Measurements from ENCODE around the gene DAB2.

Gene DAB2

GRCh38 chr5:39369123-39369815 is 55.5 kb downstream of the DAB2 start:
- H3K4me3 ChIP-seq (ENCODE audit: low read length): no peak overlapping the region
- peaks cover 6% of the 10 kb centered on the region for H3K4me1 ChIP-seq (ENCODE audit: control insufficient read depth, insufficient read depth, low read length)
- H3K27me3 ChIP-seq (ENCODE audit: control insufficient read depth, insufficient read depth, low read length): no peaks in the 10 kb centered on the region
- H3K36me3 ChIP-seq (ENCODE audit: control insufficient read depth, insufficient read depth, low read length): no peaks in the 10 kb centered on the region
- no peaks in the 10 kb centered on the region for H3K9me3 ChIP-seq (ENCODE audit: control insufficient read depth, low read length)
- no peak overlapping the region for H3K9ac ChIP-seq (ENCODE audit: low read length)

GRCh38 chr5:39368116-39368515 is 56.7 kb downstream of the DAB2 start:
- H3K4me1 ChIP-seq (ENCODE audit: control insufficient read depth, insufficient read depth, low read length): peaks cover 6% of the 10 kb centered on the region
- no peak overlapping the region for H3K9ac ChIP-seq (ENCODE audit: low read length)
- no peaks in the 10 kb centered on the region for H3K36me3 ChIP-seq (ENCODE audit: control insufficient read depth, insufficient read depth, low read length)
- H3K4me3 ChIP-seq (ENCODE audit: low read length): no peak overlapping the region
- no peaks in the 10 kb centered on the region for H3K9me3 ChIP-seq (ENCODE audit: control insufficient read depth, low read length)
- H3K27me3 ChIP-seq (ENCODE audit: control insufficient read depth, insufficient read depth, low read length): no peaks in the 10 kb centered on the region

- Histone ChIP-seq H3K4me1 (ENCODE audit: control insufficient read depth, insufficient read depth, low read length) (peaks cover 6% of the 10 kb centered on the region), H3K36me3 (ENCODE audit: control insufficient read depth, insufficient read depth, low read length) (no peaks in the 10 kb centered on the region), H3K4me3 (ENCODE audit: low read length) (no peak overlapping the region), H3K27me3 (ENCODE audit: control insufficient read depth, insufficient read depth, low read length) (no peaks in the 10 kb centered on the region), H3K9me3 (ENCODE audit: control insufficient read depth, low read length) (no peaks in the 10 kb centered on the region), H3K9ac (ENCODE audit: low read length) (no peak overlapping the region)
Measured at GRCh38 chr5:39367711-39368110, 57.1 kb downstream of the DAB2 start.

- Histone ChIP-seq H3K4me1 (ENCODE audit: control insufficient read depth, insufficient read depth, low read length) (no peaks in the 10 kb centered on the region), H3K9ac (ENCODE audit: low read length) (no peak within 1 kb of the TSS), H3K9me3 (ENCODE audit: control insufficient read depth, low read length) (no peaks in the 10 kb centered on the region), H3K36me3 (ENCODE audit: control insufficient read depth, insufficient read depth, low read length) (no peaks in the 10 kb centered on the region), H3K27me3 (ENCODE audit: control insufficient read depth, insufficient read depth, low read length) (no peaks in the 10 kb centered on the region), H3K4me3 (ENCODE audit: low read length) (no peak within 1 kb of the TSS)
Measured at GRCh38 chr5:39364367-39364766, 60.4 kb downstream of the DAB2 start, which contains the start of gene C9. TSS of gene C9 (minus strand) at chr5:39364495. CDS start at chr5:39364464, 31 bp downstream.

- Histone ChIP-seq H3K36me3 (ENCODE audit: control insufficient read depth, insufficient read depth, low read length) (no peaks in the 10 kb centered on the region), H3K4me3 (ENCODE audit: low read length) (no peak overlapping the region), H3K27me3 (ENCODE audit: control insufficient read depth, insufficient read depth, low read length) (no peaks in the 10 kb centered on the region), H3K9ac (ENCODE audit: low read length) (no peak overlapping the region), H3K9me3 (ENCODE audit: control insufficient read depth, low read length) (no peaks in the 10 kb centered on the region), H3K4me1 (ENCODE audit: control insufficient read depth, insufficient read depth, low read length) (no peaks in the 10 kb centered on the region)
Measured at GRCh38 chr5:39363217-39363616, 61.6 kb downstream of the DAB2 start.

GRCh38 chr5:39362646-39363045 is 62.1 kb downstream of the DAB2 start:
- Histone ChIP-seq H3K36me3 (ENCODE audit: control insufficient read depth, insufficient read depth, low read length) (no peaks in the 10 kb centered on the region), H3K27me3 (ENCODE audit: control insufficient read depth, insufficient read depth, low read length) (no peaks in the 10 kb centered on the region), H3K9me3 (ENCODE audit: control insufficient read depth, low read length) (no peaks in the 10 kb centered on the region), H3K4me1 (ENCODE audit: control insufficient read depth, insufficient read depth, low read length) (no peaks in the 10 kb centered on the region), H3K9ac (ENCODE audit: low read length) (no peak overlapping the region), H3K4me3 (ENCODE audit: low read length) (no peak overlapping the region)

- no peaks in the 10 kb centered on the region for H3K9me3 ChIP-seq (ENCODE audit: control insufficient read depth, low read length)
- no peaks in the 10 kb centered on the region for H3K27me3 ChIP-seq (ENCODE audit: control insufficient read depth, insufficient read depth, low read length)
- no peaks in the 10 kb centered on the region for H3K4me1 ChIP-seq (ENCODE audit: control insufficient read depth, insufficient read depth, low read length)
- H3K36me3 ChIP-seq (ENCODE audit: control insufficient read depth, insufficient read depth, low read length): no peaks in the 10 kb centered on the region
- no peak overlapping the region for H3K4me3 ChIP-seq (ENCODE audit: low read length)
- H3K9ac ChIP-seq (ENCODE audit: low read length): no peak overlapping the region
Measured at GRCh38 chr5:39361306-39361705, 63.5 kb downstream of the DAB2 start.

GRCh38 chr5:39360471-39361111 is 64.2 kb downstream of the DAB2 start:
- Histone ChIP-seq H3K9me3 (ENCODE audit: control insufficient read depth, low read length) (no peaks in the 10 kb centered on the region), H3K36me3 (ENCODE audit: control insufficient read depth, insufficient read depth, low read length) (no peaks in the 10 kb centered on the region), H3K4me1 (ENCODE audit: control insufficient read depth, insufficient read depth, low read length) (no peaks in the 10 kb centered on the region), H3K27me3 (ENCODE audit: control insufficient read depth, insufficient read depth, low read length) (no peaks in the 10 kb centered on the region), H3K4me3 (ENCODE audit: low read length) (no peak overlapping the region), H3K9ac (ENCODE audit: low read length) (no peak overlapping the region)

GRCh38 chr5:39356263-39356662 is 68.5 kb downstream of the DAB2 start:
- no peak overlapping the region for H3K9ac ChIP-seq (ENCODE audit: low read length)
- no peaks in the 10 kb centered on the region for H3K27me3 ChIP-seq (ENCODE audit: control insufficient read depth, insufficient read depth, low read length)
- no peak overlapping the region for H3K4me3 ChIP-seq (ENCODE audit: low read length)
- H3K36me3 ChIP-seq (ENCODE audit: control insufficient read depth, insufficient read depth, low read length): no peaks in the 10 kb centered on the region
- H3K4me1 ChIP-seq (ENCODE audit: control insufficient read depth, insufficient read depth, low read length): no peaks in the 10 kb centered on the region
- no peaks in the 10 kb centered on the region for H3K9me3 ChIP-seq (ENCODE audit: control insufficient read depth, low read length)

GRCh38 chr5:39355324-39355723 is 69.5 kb downstream of the DAB2 start:
- Histone ChIP-seq H3K27me3 (ENCODE audit: control insufficient read depth, insufficient read depth, low read length) (no peaks in the 10 kb centered on the region), H3K4me1 (ENCODE audit: control insufficient read depth, insufficient read depth, low read length) (no peaks in the 10 kb centered on the region), H3K9ac (ENCODE audit: low read length) (no peak overlapping the region), H3K4me3 (ENCODE audit: low read length) (no peak overlapping the region), H3K9me3 (ENCODE audit: control insufficient read depth, low read length) (no peaks in the 10 kb centered on the region), H3K36me3 (ENCODE audit: control insufficient read depth, insufficient read depth, low read length) (no peaks in the 10 kb centered on the region)

- no peaks in the 10 kb centered on the region for H3K4me1 ChIP-seq (ENCODE audit: control insufficient read depth, insufficient read depth, low read length)
- no peak overlapping the region for H3K4me3 ChIP-seq (ENCODE audit: low read length)
Measured at GRCh38 chr5:39353717-39354399, 70.9 kb downstream of the DAB2 start.

GRCh38 chr5:39352951-39353350 is 71.8 kb downstream of the DAB2 start:
- Histone ChIP-seq H3K36me3 (ENCODE audit: control insufficient read depth, insufficient read depth, low read length) (no peaks in the 10 kb centered on the region), H3K4me3 (ENCODE audit: low read length) (no peak overlapping the region), H3K27me3 (ENCODE audit: control insufficient read depth, insufficient read depth, low read length) (no peaks in the 10 kb centered on the region), H3K4me1 (ENCODE audit: control insufficient read depth, insufficient read depth, low read length) (no peaks in the 10 kb centered on the region), H3K9me3 (ENCODE audit: control insufficient read depth, low read length) (no peaks in the 10 kb centered on the region), H3K9ac (ENCODE audit: low read length) (no peak overlapping the region)

More at GRCh38 chr5:39353717-39354399, 70.9 kb downstream of the DAB2 start:
- H3K9me3 ChIP-seq (ENCODE audit: control insufficient read depth, low read length): no peaks in the 10 kb centered on the region
- H3K36me3 ChIP-seq (ENCODE audit: control insufficient read depth, insufficient read depth, low read length): no peaks in the 10 kb centered on the region
- H3K9ac ChIP-seq (ENCODE audit: low read length): no peak overlapping the region
- H3K27me3 ChIP-seq (ENCODE audit: control insufficient read depth, insufficient read depth, low read length): no peaks in the 10 kb centered on the region
